B cell (primary cell): ENCODE results near the gene TRAPPC1. TPM values are rescaled to one million over a fixed set of nuclear protein-coding genes. Genes with fewer than 3 reads are reported as not detected.

Source experiments
- ATAC-seq: fragments of 200-7000 bp; cut with Tn5 transposase; one replicate; pipeline ENCODE4 v1.10.0; 2021; ENCODE audit warnings: low read depth, mild to moderate bottlenecking, moderate number of reproducible peaks, moderate library complexity
- CTCF ChIA-PET: fragments of 350-600 bp; sonication (Branson Sonifier 250); formaldehyde crosslinking; loops from one replicate; lab custom pipeline; 2021; ENCODE audit warnings: antibody characterized with exemption, inconsistent platforms; lab: Charles Lee
- POLR2A ChIA-PET: fragments of 350-600 bp; sonication (Branson Sonifier 250); formaldehyde crosslinking; loops from one replicate; lab custom pipeline; 2021; ENCODE audit warnings: antibody characterized with exemption; lab: Charles Lee
- DNase-seq: peaks from one replicate; pipeline ENCODE4 v3.0.0; 2013
- H2AFZ ChIP-seq: 2 replicates; pipeline ENCODE4 v1.6.1; 2012; ENCODE audit warnings: mild to moderate bottlenecking, low read depth, low read length; ENCODE audit not compliant: insufficient read depth, poor library complexity, severe bottlenecking
- H3K27ac ChIP-seq, 2 donors: 1 replicate in 1 of 2; 2 replicates in 1 of 2; pipeline ENCODE4 v1.5.1; 2012 to 2013; ENCODE audit warnings: low read length in 2 of 2, mild to moderate bottlenecking in 2 of 2, moderate library complexity in 1 of 2
- H3K27me3 ChIP-seq, 4 experiments: fragments of 200-600 bp in 1 of 4; sonication (generic) in 1 of 4; replicated peaks in 1 of 4; 1 replicate in 2 of 4; 2 replicates in 2 of 4; pipeline versions ENCODE4 v1.6.1 to v1.7.0; 2013 to 2016; ENCODE audit warnings: low read length in 3 of 4, mild to moderate bottlenecking in 2 of 4, mixed read lengths in 1 of 4, moderate library complexity in 1 of 4; ENCODE audit not compliant: insufficient read depth in 4 of 4, control insufficient read depth in 3 of 4; ENCODE audit errors: control extremely low read depth in 1 of 4
- H3K36me3 ChIP-seq, 2 experiments: replicated peaks in 1 of 2; 1 replicate in 1 of 2; 2 replicates in 1 of 2; pipeline versions ENCODE4 v1.6.1 to v1.7.1; 2013; ENCODE audit warnings: low read length in 1 of 2; ENCODE audit not compliant: insufficient read depth in 2 of 2, control insufficient read depth in 1 of 2; ENCODE audit errors: control extremely low read depth in 1 of 2, extremely low read depth in 1 of 2
- H3K4me1 ChIP-seq, 2 donors: fragments of 200-600 bp in 1 of 2; sonication (generic) in 1 of 2; 1 replicate in 1 of 2; 2 replicates in 1 of 2; pipeline versions ENCODE4 v1.5.1 to v1.6.1; 2013 to 2017; ENCODE audit warnings: low read length in 2 of 2; ENCODE audit not compliant: control insufficient read depth in 2 of 2, insufficient read depth in 2 of 2
- H3K4me2 ChIP-seq: replicated peaks from 2 replicates; pipeline ENCODE3; 2012; ENCODE audit warnings: mild to moderate bottlenecking, low read depth, low read length; ENCODE audit not compliant: poor library complexity, severe bottlenecking
- H3K4me3 ChIP-seq, 5 experiments: fragments of 200-600 bp in 1 of 5; sonication (generic) in 1 of 5; 1 replicate in 3 of 5; 2 replicates in 2 of 5; pipeline versions ENCODE4 v1.5.1 to v1.7.0; 2011 to 2016; ENCODE audit warnings: low read length in 4 of 5, mild to moderate bottlenecking in 4 of 5, low read depth in 2 of 5, control low read depth in 1 of 5, moderate library complexity in 1 of 5; ENCODE audit not compliant: insufficient read depth in 1 of 5; ENCODE audit errors: control extremely low read depth in 1 of 5, extremely low read depth in 1 of 5
- H3K79me2 ChIP-seq: fragments of 200-600 bp; sonication (generic); one replicate; pipeline ENCODE4 v1.6.0; 2016; ENCODE audit warnings: low read length; ENCODE audit not compliant: control insufficient read depth, insufficient read depth
- H3K9ac ChIP-seq: fragments of 200-600 bp; sonication (generic); 2 replicates; pipeline ENCODE4 v1.6.1; 2017; ENCODE audit warnings: mild to moderate bottlenecking, low read length, moderate library complexity
- H3K9me3 ChIP-seq, 3 donors: one replicate each; pipeline versions ENCODE4 v1.6.1 to v1.7.1; 2013; ENCODE audit warnings: low read length in 2 of 3; ENCODE audit not compliant: control insufficient read depth in 2 of 3, insufficient read depth in 1 of 3; ENCODE audit errors: control extremely low read depth in 1 of 3
- H4K20me1 ChIP-seq: 2 replicates; pipeline ENCODE4 v1.6.0; 2012; ENCODE audit warnings: mild to moderate bottlenecking, low read length; ENCODE audit not compliant: insufficient read depth, control insufficient read depth, poor library complexity, severe bottlenecking
- H3K27ac Mint-ChIP-seq: one replicate; pipeline ENCODE4 v1.8.0; 2021; ENCODE audit warnings: mixed read lengths
- H3K27me3 Mint-ChIP-seq: one replicate; pipeline ENCODE4 v1.8.0; 2021; ENCODE audit warnings: mixed read lengths
- H3K4me1 Mint-ChIP-seq: one replicate; pipeline ENCODE4 v1.8.0; 2021; ENCODE audit warnings: mixed read lengths
- H3K4me3 Mint-ChIP-seq: one replicate; pipeline ENCODE4 v1.8.0; 2021; ENCODE audit warnings: mixed read lengths
- H3K9me3 Mint-ChIP-seq: one replicate; pipeline ENCODE4 v1.8.0; 2022; ENCODE audit warnings: mixed read lengths; ENCODE audit not compliant: insufficient read depth
- CTCF ChIP-seq: fragments of 200-600 bp; IDR thresholded peaks from one replicate; pipeline ENCODE4 v1.8.0; 2022; ENCODE audit warnings: antibody characterized with exemption, mild to moderate bottlenecking
- EZH2 ChIP-seq: IDR thresholded peaks from 2 replicates; pipeline ENCODE4 v1.6.1; 2012; ENCODE audit warnings: borderline replicate concordance, low read depth, mild to moderate bottlenecking, moderate library complexity, low read length; ENCODE audit not compliant: insufficient read depth, poor library complexity, severe bottlenecking
- whole genome bisulfite sequencing: methylation state at CpG from one replicate; pipeline ENCODE4 v1.1.5; 2013; ENCODE audit warnings: missing lambda C conversion rate; ENCODE audit not compliant: insufficient coverage; 5-methylcytosine and 5-hydroxymethylcytosine counted together
- intact Hi-C: fragments of 100-400 bp; cut with micrococcal nuclease; formaldehyde crosslinking; loops from one replicate; pipeline ENCODE4 v1.10.0; 2022
- polyA plus RNA-seq: library from polyadenylated mRNA; depleted of rRNA; stranded (reverse); fragments of >200 nt; gene quantifications from 2 replicates; pipeline ENCODE4 v1.2.3, GENCODE V29; 2012
- total RNA-seq, 2 donors: library from RNA; stranded (reverse); fragments of 120-200 nt in 1 of 2; gene quantifications; 1 replicate in 1 of 2; 2 replicates in 1 of 2; pipeline versions ENCODE4 v1.2.3 to v1.2.4, GENCODE V29; 2013 to 2022

Gene TRAPPC1
- total and polyA plus RNA-seq, 2 donors (not counting 1 experiment from before 2014, with no cell fraction given): 118 to 173 TPM

DNA sequence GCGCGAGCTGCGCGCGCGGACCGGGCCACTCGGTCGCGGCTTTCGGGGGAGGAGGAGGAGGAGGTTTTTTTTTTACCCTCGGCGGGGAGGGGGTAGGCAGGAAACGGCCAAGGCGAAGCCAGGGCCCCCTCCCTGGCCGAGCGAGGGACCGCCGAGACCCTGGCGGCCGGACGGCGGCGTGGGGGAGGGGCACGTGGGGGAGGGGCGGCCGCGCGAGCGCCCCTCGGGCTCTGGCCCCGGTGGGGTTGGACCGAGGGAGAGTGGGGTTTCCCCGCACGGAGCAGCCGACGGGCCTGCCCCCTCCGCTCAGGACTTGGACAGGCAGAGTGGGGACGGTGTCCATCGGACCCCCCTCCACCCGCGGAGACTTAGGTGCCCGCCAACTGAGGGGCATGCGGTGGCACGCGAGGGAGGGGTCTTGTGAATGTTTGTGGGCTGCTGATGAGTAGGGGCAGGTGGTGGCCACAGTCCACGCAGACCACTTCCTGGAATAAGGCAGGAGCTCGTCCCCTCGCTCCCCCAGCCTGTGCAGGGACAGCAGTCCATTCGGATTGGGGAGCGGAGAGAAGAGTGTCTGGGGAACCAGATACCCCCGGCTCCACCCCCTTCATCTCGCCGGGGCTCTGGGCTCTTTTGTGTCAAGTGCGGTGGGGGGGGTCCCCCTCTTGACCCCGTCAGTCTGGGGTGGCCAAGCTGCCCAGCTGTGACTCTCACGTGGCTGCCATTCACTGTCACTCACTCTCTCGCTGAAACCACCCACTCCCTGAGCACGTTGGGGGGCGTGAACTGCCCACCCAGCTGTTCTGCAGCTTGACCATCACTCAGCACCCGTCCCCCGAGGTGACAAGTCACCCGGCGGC, 46.1 kb downstream of the TRAPPC1 start:
- peak overlapping the region; percentile 46 to 68 for H3K27ac ChIP-seq
- TF ChIP-seq EZH2 (no peak), CTCF (no peak)
- H3K9ac ChIP-seq: peak overlapping the region; percentile 68
- peak; percentile 64 for DNase-seq
- intact Hi-C loops: loop anchor here (10.0 kb wide), 1 partner anchor 141 kb away; no protein-coding TSS in a partner anchor
- peaks cover 0 to 2% of the 10 kb centered on the region in 2 experiments for H3K36me3 ChIP-seq
- Mint-ChIP-seq H3K4me1 (peaks cover 3% of the 10 kb centered on the region), H3K9me3 (no peaks in the 10 kb centered on the region), H3K27ac (no peak overlapping the region), H3K27me3 (no peaks in the 10 kb centered on the region), H3K4me3 (no peak overlapping the region)
- no peaks in the 10 kb centered on the region for H3K9me3 ChIP-seq
- H3K4me3 ChIP-seq: peak overlapping the region; percentile 63 to 81 (median 72)
- ChIA-PET CTCF (interaction anchor here (0.6 to 1.4 kb wide), 8 partner anchors 17 to 171 kb away, joined by 3 to 5 read pairs (median 3); partner anchors contain the start of genes CYB5D1, NAA38 and RNF227), POLR2A (interaction anchor here (0.7 to 1.4 kb wide), 5 partner anchors 29 to 52 kb away, joined by 3 to 8 read pairs (median 4); partner anchors contain the start of genes NAA38 and RNF227)
- H3K27me3 ChIP-seq: no peaks in the 10 kb centered on the region
- WGBS: 1% methylated on average over 47 of the region's 64 CpGs
- H3K4me2 ChIP-seq: peak overlapping the region; percentile 86
- peaks cover 14% of the 10 kb centered on the region for H3K79me2 ChIP-seq
- peaks cover 32 to 47% of the 10 kb centered on the region in 2 donors for H3K4me1 ChIP-seq
- peak; percentile 25 for ATAC-seq
- H2AFZ ChIP-seq: peak overlapping the region; percentile 69
- no peaks in the 10 kb centered on the region for H4K20me1 ChIP-seq
